ENCODE measurements around the gene MTA2.
A peak's percentile ranks its signal among the peaks of the same experiment; 100 is the strongest.

The MTA2 gene

DNA sequence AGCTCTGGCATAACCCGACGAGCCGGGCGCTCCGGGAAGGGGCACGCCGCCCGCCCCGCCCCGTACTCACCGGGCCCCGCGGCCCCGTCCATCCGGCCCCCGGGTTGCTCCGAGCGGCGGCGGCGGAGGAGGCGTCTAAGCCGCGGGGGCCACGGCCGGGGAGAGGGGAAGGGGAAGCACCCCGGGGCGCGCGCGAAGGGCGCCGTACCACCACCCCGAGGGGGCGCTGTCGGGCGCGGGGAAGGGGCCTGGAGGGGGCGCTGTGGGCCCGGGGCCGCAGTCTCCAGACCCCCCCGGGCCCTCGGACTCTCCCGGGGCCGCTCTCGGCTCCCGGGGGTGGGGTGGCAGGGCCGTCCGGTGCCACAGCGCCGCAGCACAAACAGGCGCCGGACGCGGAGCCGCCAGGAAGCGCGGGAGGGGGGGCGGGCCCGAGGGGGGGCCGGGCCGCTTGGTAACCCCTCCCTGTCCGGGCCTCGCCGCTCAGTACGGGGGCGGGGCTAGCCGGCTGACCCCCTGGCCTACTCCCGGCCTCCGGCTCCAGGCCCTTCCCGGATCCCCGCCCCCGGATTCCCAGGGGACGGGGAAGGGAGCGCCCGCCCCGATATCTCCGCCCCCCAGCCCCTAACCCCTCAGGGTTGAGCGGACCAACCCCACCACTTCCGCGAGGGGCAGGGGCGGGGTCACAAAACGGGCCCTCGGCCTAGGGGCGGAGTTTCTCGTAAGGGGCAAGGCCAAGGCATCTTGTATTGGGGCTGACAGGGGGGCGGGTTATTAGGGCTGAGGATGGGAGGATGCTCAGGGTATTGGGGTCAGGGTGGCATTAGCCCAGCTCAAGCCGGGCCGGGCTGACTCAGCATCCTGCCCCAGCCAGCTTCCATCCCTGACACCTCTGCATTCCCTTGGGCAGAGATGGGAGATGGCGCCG is 11.0 kb upstream of the MTA2 start, which contains the start of the genes EML3 and ROM1:
Gene EML3, minus strand, starts transcription at position 410 of the 925 bp plus-strand sequence. Its CDS starts 318 bp downstream, at position 92.
Gene ROM1, plus strand, starts transcription at position 892 of the 925 bp plus-strand sequence. Its CDS starts 25 bp downstream, at position 917.
- DNase-seq (ENCODE audit: low read depth, low spot score) = no peak

DNA sequence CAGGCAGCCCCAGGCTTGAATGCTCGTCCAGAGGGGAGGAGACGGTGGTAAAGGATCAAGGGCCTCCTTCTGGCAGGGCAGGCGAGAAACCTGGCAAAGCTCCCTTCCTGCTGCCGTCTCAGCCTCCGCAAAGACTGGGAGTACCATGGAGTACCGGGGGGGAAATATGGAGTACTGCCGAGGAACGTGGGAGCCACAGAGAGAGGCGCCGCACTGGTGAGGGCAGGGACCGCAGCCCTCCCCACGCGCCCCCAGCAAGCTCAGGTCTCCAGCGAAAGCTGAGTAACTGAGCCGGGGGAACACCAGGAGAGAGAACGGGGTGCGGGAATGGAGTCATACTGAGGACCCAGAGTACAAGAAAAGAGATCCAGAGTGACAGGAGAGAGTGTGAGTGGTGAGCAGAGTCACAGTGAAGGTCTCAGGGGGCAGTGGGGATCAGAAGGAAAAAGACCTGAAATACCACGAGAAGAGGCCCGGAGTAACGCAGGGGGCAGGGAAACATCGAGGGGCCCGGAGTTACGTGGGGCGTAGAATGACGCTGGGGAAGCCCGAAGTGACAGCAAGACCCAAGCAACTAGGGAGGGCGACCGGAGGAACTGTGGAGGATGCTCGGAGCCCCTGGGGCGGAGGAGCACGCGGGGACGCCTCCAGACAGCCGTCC is 10.2 kb upstream of the MTA2 start:
- DNase-seq (ENCODE audit: low read depth, low spot score) = no peak

DNA sequence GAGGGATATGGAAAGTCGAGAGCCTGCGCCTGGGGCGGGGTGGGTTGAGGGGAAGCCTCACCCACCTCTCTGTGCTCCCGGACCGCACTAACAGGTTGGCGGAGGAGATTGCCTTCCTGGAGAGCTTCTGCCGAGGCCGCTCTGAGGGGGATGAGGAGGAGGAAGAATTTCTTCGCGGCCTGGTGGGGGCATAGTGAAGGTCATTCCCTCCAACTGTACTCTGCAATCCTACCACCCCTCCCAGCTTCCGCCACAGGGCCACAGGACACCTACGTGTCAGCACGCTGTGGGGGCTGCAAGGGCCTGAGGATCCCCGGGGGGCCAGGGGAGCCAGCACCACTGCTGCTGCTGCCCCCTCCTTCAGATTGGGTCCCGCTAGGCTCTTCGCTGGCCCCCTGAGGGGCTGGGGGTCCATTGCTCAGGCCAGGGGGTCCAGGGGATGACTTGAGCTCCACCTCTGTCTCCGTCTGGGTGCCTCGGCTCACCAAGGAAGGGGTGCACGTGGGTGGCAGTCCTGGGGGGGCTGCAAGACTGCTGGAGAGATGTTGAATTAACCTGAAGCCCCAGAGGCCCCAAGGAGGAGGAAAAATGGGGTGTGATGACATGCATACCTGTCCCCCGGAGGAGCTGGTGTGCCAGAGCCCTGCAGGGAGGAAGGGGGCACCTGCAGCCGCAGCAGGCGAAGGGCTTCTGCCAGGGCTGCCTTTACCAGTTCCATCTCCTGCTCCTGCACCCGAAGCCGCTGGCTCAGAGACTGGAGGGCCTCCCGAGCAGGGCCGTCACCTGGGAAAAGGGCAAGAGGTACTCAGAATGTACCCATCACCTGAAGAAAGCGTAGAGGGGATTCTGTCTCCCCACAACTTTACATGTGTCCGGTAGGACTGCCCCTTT is 9.4 kb upstream of the MTA2 start:
- DNase-seq (ENCODE audit: low read depth, low spot score) = no peak

DNA sequence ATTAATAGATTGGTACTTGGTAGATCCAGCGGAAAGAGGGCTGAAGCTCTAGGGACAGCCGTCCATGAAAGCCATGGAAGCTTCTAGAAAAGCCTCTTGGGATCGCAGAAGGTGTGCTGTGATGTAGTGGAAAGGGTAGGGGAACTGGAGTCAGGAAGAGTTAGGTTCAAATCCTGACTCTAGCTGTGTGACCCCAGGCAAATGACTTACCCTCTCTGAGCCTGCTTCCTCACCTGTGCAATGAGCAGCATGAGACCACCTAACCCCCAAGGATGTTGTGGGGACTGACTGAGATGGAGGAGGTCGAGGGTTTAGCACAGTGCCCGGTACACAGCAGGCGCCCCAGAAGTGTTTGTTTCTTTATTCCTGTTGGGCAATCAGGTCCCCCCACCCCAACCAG is 8.7 kb upstream of the MTA2 start:
- no peak for DNase-seq (ENCODE audit: low read depth, low spot score)

DNA sequence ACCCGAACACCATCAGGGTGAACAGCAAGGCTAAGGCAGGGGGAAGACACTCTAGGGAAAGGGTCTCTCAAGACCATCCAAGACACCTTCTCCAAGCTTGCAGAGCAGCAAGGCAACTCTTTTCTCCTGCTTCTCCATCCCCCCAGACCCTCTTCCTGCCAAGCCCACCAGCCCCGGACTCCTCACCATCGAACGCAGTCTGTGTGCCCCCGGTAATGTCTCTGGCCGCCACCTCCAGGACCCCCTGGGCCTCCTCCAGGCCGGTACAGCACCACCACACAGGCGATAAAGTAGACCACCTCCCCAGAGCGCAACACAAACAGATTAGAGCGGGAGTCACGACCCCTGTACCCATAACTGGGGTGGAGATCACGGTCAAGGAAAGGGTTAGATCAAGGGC is 7.1 kb upstream of the MTA2 start:
- DNase-seq (ENCODE audit: low read depth, low spot score) = no peak

DNA sequence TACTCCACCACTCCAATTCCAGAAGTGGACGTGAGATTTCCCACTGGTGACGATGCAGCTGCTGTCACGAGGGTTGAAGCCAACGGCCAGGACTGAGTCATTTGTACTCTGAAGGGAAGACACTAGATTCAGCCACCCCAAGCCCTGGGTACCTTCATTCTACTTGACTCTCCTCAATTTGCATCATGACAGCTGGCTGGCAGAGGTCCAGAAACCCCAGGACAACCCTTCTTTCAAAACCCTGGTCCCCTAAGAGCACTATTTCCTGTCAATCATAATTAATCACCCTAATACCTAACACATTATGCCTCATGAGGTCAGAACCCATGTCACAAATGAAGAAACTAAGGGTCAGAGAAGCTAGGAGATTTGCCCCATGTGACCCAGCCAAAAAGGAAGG is 6.0 kb upstream of the MTA2 start:
- DNase-seq (ENCODE audit: low read depth, low spot score) = no peak

DNA sequence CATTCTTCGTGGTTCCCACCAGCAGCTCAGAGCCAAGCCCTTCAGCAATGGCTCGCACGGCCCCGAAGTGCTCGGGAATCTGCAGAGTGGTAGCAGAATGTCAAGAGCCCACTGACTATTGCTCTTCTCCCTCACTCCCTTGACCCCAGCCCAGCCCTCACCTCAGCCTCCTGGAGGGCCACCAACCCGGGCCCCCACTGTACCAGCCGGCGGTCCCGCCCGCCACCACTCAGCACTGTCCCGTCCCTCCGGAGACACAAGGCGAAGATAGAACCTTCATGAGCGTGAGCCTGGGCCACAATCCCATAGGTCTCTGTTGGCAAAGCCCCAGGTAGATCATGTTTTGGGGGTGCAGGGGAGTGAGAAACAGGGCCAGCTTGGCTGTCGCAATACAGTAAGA is 4.2 kb upstream of the MTA2 start:
- no peak for DNase-seq (ENCODE audit: low read depth, low spot score)

DNA sequence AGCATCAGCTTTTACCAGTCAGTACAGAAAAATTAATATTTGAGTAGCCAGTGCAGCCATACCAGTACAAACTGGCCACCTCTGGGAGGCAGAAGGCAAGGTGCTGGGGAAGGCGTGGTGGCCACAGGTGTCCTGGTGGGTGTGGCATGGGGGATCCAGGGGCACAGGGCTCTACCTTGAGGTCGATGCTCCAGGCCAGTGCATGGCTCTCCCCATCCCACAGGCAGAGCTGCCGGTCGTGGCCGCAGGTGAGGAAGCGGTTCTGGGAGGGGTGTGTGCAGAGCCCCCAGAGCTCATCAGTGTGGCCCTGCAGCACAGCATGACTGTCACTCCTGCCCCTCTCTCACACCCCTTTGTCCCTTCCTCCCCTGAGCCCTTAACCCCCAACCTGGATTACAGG is 3.8 kb upstream of the MTA2 start:
- DNase-seq (ENCODE audit: low read depth, low spot score) = no peak

DNA sequence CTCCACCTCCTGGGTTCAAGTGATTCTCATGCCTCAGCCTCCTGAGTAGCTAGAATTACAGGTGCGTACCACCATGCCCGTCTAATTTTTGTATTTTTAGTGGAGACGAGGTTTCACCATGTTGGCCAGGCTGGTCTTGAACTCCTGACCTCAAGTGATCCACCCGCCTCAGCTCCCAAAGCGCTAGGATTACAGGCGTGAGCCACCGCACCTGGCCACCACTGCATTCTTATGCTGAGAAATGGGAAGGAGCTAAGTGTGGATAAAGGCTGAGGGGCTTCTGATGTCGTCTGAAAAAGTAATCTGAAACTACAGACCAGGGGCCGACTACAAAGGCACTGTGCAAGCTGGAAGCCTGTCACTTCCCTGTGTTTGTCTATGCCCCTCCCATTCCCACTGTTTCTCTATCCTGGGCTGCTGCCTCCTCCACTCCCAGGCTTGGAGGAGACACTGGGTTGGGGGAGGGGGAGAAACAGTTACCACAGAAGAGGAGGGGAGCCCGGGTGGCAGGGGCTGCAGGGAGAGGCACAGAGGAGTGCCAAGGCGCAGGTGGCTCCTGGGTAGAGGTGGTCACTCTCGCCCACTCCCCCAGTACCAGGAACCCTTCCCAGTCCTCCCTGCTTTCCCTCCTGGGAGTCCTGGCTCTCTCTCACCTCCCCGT is 2.9 kb upstream of the MTA2 start:
- no peak for DNase-seq (ENCODE audit: low read depth, low spot score)

DNA sequence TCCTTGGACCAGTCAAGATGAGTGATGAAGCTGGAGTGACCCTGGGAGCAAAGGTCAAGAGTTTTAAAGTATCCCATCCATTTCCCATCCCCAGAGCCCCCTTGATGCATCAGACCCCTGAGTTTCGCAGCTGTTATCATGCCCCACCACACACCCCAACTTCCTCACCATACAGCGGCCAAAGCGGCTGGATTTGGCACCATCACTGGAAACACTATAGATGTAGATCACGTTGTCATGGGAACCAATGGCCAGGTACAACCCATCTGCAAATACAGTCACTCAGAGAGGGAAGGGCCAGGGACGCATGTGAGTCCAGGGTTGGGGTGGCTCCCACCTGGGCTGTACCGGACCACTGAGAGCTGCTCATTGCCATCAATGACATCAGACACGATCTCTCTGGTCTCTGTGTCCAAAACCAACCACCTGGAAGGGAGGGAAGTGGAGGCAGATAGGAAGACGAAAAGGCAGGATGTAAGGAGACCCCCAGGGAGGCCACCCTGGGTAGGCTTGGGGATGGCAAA is 2.2 kb upstream of the MTA2 start:
- no peak for DNase-seq (ENCODE audit: low read depth, low spot score)

DNA sequence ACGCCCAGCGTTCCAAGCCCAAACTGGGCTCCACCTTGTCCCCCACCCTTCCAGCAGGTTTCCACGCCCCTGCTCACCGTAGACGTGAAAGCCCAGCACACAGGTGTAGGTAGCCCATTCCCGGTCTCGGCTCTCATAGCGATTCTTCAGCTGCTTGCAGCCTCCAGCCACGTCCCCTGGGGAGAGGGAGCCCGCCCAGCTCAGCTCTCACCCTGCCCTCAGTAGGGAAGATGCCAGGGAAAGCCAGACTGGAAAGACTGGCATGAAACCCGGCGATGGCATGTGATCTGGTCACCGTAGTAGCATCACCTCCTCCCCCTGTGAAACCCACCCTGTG is 1.4 kb upstream of the MTA2 start:
- no peak for DNase-seq (ENCODE audit: low read depth, low spot score)

DNA sequence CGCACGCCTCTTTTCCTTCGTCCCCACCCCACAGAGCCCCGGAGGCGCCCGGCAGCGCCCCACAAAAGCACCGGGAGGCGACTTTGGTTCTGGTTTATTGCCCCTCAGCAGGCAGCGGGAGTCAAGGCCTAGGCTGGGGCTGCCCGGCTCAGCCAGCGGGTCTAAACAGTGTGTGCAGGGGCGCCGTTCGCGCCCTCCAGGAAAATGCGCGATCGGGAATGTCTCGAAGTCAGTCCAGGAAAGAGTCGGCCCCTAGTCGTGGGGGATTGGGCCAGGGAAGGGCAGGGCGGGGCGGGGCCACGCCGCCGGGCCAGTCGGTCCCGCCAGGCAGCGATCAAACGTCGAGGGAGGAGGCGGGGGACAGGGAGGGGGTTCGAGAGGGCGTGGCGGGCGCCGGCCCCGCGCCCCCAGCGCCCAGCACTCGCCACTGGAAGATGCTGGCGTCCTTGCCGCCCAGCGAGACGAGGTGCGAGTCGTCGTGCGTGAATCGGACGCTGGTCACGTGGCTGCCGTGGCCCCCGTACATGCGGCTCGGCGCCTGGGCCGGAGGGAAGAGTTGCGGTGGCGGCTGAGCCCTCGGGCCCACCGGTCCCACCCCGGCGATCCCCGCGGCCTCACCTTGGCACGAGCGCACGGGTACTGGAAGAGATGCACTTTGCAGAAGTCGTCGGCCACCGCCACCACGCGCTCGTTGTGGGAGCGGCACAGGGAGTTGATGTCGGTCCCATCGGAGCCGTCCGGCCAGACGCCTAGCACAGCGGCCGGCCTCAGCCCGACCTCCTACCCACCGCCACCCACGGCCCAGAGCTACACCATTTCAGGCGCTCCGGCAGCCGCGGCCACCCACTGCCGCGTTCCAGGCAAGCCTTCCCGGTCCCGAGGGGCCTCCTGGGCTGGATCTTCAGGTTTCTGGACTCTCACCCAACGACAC is 741 bp upstream of the MTA2 start:
- no peak for DNase-seq (ENCODE audit: low read depth, low spot score)

DNA sequence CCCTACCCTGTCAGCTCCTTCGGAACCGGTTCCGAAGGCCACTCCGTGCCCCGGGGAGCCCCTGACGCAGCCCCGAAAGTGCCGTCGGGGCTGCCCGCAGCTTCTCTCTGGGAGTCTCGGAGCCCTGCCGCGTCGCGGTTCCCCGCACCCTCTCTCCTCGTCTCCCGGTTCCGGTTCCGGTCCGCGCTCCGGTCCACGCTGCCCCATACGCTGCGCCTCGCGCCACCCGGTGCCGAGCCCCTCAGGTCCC is 618 bp downstream of the MTA2 start:
- DNase-seq (ENCODE audit: low read depth, low spot score) = no peak

DNA sequence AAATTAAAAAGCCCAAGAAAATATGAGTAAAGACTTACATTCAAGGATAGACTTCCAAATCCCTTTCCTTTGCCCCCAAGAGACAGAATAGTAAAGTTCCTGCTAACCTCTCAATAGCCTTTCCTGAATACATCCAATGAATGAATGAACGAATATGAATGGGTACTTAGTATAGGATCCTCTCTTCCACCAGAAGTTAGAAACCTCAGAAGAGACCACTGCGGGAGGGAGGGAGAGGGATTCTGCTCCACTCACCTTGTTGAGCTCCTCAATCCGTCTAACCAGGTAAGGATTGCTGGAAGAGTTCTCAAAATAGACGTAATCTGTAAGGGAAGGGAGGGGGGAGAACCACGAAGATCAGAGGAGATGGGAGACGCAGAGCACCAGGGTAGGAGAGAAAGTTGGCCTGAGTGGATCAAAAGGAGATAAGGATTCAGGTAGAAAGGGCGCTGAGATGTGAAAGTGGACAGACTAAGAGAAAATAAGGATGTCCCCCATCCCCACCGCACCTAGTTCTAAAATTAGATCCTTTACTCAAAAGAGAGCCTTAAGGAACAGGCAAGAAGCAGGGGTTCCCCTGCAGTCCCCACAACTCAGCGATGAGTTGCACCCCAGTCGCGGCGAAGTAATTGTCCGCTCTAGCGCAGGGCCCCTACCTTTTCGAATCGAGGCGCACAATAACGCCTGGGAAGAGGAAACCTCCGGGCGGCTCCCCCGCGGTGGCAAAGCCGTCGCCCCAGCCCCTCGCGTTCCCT is 1.1 kb downstream of the MTA2 start:
- no peak for DNase-seq (ENCODE audit: low read depth, low spot score)

DNA sequence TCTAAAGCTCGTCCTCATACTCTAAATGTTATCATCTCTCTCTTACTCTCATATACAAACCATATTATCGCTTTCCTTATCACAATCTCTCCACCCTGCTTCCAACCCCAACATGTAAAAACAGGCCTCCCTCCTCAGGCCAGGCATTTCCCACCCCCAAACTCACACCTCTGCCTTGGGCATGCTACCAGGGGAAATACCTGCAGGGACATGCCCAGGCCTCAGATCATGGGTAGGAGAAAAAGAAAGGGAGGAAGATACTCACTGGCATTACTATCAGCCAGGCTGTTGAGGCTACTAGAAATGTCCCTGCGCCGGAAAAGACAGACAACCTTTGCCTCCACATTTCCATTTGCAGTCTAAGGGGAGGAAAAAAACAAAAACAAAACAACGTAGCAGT is 1.8 kb downstream of the MTA2 start:
- no peak for DNase-seq (ENCODE audit: low read depth, low spot score)

DNA sequence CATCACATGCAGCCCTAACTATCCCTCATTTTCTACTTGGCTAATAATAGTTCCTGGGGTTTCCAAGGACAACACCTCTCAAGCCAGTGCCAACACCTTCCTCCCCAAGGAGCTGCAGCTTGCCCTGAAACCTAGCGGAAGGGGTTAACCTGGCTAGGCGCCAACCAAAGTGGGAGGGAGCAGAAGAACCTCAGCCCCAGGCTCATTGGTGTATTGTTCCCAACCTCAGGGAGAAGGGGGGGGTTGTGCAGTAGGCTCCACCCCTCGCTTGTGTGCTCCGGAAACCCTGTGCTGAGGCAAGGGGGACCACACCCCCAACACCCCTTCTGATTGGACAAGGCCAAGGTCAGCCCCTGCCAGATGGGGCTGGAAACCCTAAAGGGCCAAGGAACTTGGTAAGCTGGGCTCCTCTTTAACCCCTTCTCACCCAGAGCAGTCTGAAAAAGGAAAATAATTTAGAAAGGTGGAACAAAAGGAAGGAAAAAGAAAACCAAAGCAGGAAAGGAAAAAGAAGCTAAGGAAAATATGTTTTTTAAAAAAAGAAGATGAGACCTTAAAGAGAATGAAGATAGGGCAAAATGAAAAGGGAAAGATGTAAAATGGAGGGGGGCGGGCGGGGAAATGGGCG is 2.5 kb downstream of the MTA2 start:
- DNase-seq (ENCODE audit: low read depth, low spot score) = peak; percentile 94

DNA sequence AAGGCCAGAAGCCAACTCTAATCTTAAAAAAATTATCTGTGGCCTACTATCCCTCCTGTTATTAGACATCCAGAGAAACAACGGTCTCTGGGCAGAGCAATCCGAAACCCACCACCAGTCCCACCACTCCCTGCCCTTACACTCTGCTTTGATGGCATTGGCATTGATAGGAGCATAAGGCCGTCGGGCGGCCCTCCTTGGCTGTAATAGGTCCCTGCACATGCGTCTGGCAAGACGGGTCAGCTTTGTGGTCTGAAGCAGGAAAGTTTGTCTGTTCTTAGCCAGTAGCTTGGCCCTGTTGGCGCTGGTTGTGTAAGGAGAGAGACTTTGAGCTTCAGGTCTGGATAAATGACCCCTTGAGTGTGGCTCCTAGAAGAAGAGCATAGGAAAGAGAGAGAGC is 6.5 kb downstream of the MTA2 start:
- no peak for DNase-seq (ENCODE audit: low read depth, low spot score)

DNA sequence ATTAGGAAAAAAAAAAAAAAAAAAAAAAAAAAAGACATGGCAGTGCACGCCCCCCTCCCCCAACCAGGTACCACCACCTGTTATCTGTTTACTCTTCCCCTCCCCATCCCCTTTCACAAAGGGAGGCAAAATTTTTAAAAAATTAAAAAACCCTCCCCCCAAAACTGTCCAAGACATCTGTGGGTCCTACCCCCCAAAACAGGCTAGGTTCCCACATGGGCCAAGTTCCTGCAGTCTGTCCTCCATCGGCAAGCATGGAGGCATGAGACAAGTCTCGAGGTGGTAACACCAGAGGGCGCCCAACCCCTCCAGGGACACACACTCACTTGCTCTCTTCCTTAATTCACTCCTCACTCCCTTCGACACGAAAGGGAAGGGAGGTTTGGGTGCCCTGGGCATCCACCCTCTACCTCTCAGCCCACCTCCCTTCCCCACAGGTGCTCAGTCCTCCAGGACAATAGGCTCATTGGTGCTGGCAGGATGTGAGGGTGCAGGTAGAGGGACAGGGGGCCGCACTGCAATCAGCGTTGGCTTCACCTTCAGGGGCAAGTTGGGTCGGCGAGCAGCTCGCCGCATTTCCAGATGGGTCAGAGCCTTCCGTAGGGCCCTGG is 8.1 kb downstream of the MTA2 start:
- no peak for DNase-seq (ENCODE audit: low read depth, low spot score)

DNA sequence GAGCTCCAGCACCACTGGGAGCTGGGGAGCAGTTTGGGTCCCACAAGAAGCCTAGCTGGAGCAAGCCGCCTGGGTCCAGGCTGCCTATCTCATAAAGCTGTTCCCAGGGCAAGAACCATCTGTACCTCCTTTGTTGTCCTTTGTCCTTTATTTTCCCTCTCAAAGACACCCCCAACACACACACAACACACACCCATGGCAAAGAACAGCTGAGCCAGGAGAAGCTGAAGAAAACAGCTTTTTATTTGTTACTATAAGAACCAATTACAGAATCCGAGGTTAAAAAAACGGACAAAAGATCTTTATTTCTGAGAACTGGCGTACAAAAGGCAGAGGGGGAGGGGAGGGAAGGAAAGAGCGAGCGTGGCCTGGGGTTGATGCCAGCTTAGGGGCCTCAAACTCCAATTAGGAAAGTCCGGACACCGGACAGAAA is 8.7 kb downstream of the MTA2 start:
- DNase-seq (ENCODE audit: low read depth, low spot score) = no peak

Measured in smooth muscle cell of the brain vasculature (primary cell).